ENCODE measurements around the gene MACROD2. TPM values are rescaled to one million over a fixed set of nuclear protein-coding genes. Genes with fewer than 3 reads are reported as not detected.

MACROD2 gene
- total RNA-seq, 1 donor from 2014 or later, result 1.6 TPM

GRCh38 chr20:15220778-15221565, 1225.7 kb downstream of the MACROD2 start:
- FAIRE-seq, result no peak
- Histone ChIP-seq H3K4me3 (ENCODE audit: low read depth, low read length) (no peak overlapping the region), H3K36me3 (ENCODE audit: control insufficient read depth, insufficient read depth, low read length) (no peaks in the 10 kb centered on the region), H3K27me3 (ENCODE audit: control insufficient read depth, insufficient read depth, low read length) (no peaks in the 10 kb centered on the region)
- no peak for TF ChIP-seq CTCF (IDR thresholded peaks at IDR 0.05; ENCODE audit: insufficient read depth, low read length, severe bottlenecking)
- peak; percentile 78 for DNase-seq (ENCODE audit: low read depth)

GRCh38 chr20:15222502-15223330, 1227.4 kb downstream of the MACROD2 start:
- no peaks in the 10 kb centered on the region for H3K36me3 ChIP-seq (ENCODE audit: control insufficient read depth, insufficient read depth, low read length)
- no peak for FAIRE-seq
- no peak for DNase-seq (ENCODE audit: low read depth)
- no peak for TF ChIP-seq CTCF (IDR thresholded peaks at IDR 0.05; ENCODE audit: insufficient read depth, low read length, severe bottlenecking)
- no peaks in the 10 kb centered on the region for H3K27me3 ChIP-seq (ENCODE audit: control insufficient read depth, insufficient read depth, low read length)
- H3K4me3 ChIP-seq (ENCODE audit: low read depth, low read length), result no peak overlapping the region

- H3K27me3 ChIP-seq (ENCODE audit: control insufficient read depth, insufficient read depth, low read length), result no peaks in the 10 kb centered on the region
- TF ChIP-seq CTCF (IDR thresholded peaks at IDR 0.05; ENCODE audit: insufficient read depth, low read length, severe bottlenecking), result no peak
- DNase-seq (ENCODE audit: low read depth) (no peak), FAIRE-seq (no peak)
- no peak overlapping the region for H3K4me3 ChIP-seq (ENCODE audit: low read depth, low read length)
- H3K36me3 ChIP-seq (ENCODE audit: control insufficient read depth, insufficient read depth, low read length), result no peaks in the 10 kb centered on the region
Measured at GRCh38 chr20:15224199-15224598, 1228.9 kb downstream of the MACROD2 start.

GRCh38 chr20:15227102-15227501, 1231.8 kb downstream of the MACROD2 start:
- FAIRE-seq (no peak), DNase-seq (ENCODE audit: low read depth) (no peak)
- no peak overlapping the region for H3K4me3 ChIP-seq (ENCODE audit: low read depth, low read length)
- no peaks in the 10 kb centered on the region for H3K36me3 ChIP-seq (ENCODE audit: control insufficient read depth, insufficient read depth, low read length)
- no peaks in the 10 kb centered on the region for H3K27me3 ChIP-seq (ENCODE audit: control insufficient read depth, insufficient read depth, low read length)
- TF ChIP-seq CTCF (IDR thresholded peaks at IDR 0.05; ENCODE audit: insufficient read depth, low read length, severe bottlenecking), result no peak

- no peaks in the 10 kb centered on the region for H3K36me3 ChIP-seq (ENCODE audit: control insufficient read depth, insufficient read depth, low read length)
- TF ChIP-seq CTCF (IDR thresholded peaks at IDR 0.05; ENCODE audit: insufficient read depth, low read length, severe bottlenecking), result no peak
- DNase-seq (ENCODE audit: low read depth) (no peak), FAIRE-seq (no peak)
- no peaks in the 10 kb centered on the region for H3K27me3 ChIP-seq (ENCODE audit: control insufficient read depth, insufficient read depth, low read length)
- no peak overlapping the region for H3K4me3 ChIP-seq (ENCODE audit: low read depth, low read length)
Measured at GRCh38 chr20:15232243-15232642, 1236.9 kb downstream of the MACROD2 start.

All from bronchial epithelial cell (primary cell).